Neural cell (in vitro differentiated cells): ENCODE data around the gene ACOT7.

Experiments
- EZH2 ChIP-seq: fragments of 200-600, 300-800 bp; shearing (Covaris generic), sonication (generic); IDR thresholded peaks from 2 replicates; pipeline ENCODE4 v1.6.1; 2014; ENCODE audit warnings: antibody characterized with exemption, low read length, borderline replicate concordance, mild to moderate bottlenecking; ENCODE audit not compliant: insufficient read depth, poor library complexity, severe bottlenecking
- POLR2AphosphoS5 ChIP-seq: IDR thresholded peaks from 2 replicates; pipeline ENCODE4 v1.6.1; 2012
- TF ChIP-seq, protein P1 (sequence below): fragments of 450-650 bp; IDR thresholded peaks from 2 replicates; pipeline ENCODE4 v1.5.1; 2014; ENCODE audit warnings: antibody characterized with exemption, mild to moderate bottlenecking, moderate library complexity; ENCODE audit not compliant: poor library complexity, severe bottlenecking

- TF ChIP-seq POLR2AphosphoS5, result no peak
- TF ChIP-seq EZH2, result no peak
- TF ChIP-seq, protein P1, sequence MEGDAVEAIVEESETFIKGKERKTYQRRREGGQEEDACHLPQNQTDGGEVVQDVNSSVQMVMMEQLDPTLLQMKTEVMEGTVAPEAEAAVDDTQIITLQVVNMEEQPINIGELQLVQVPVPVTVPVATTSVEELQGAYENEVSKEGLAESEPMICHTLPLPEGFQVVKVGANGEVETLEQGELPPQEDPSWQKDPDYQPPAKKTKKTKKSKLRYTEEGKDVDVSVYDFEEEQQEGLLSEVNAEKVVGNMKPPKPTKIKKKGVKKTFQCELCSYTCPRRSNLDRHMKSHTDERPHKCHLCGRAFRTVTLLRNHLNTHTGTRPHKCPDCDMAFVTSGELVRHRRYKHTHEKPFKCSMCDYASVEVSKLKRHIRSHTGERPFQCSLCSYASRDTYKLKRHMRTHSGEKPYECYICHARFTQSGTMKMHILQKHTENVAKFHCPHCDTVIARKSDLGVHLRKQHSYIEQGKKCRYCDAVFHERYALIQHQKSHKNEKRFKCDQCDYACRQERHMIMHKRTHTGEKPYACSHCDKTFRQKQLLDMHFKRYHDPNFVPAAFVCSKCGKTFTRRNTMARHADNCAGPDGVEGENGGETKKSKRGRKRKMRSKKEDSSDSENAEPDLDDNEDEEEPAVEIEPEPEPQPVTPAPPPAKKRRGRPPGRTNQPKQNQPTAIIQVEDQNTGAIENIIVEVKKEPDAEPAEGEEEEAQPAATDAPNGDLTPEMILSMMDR, result no peak
These were observed 33.0 kb downstream of the ACOT7 start for GRCh38 chr1:6360517-6361070.
